H9 (cell line): Measurements from ENCODE around the gene DISC1. TPM values are rescaled to one million over a fixed set of nuclear protein-coding genes. Genes with fewer than 3 reads are reported as not detected.

Source experiments
- DNase-seq: peaks from one replicate; pipeline ENCODE4 v3.0.0-alpha.2; 2017
- H2AFZ ChIP-seq: one replicate; pipeline ENCODE4 v1.6.1; 2013; ENCODE audit warnings: mild to moderate bottlenecking, low read length, control low read depth, moderate library complexity
- H2AK5ac ChIP-seq: 2 replicates; pipeline ENCODE4 v1.6.1; 2013; ENCODE audit warnings: low read length, control low read depth, mixed read lengths; ENCODE audit not compliant: insufficient read length
- H2BK120ac ChIP-seq: one replicate; pipeline ENCODE4 v1.6.1; 2013; ENCODE audit warnings: low read depth, mild to moderate bottlenecking, low read length, control low read depth, inconsistent platforms; ENCODE audit not compliant: poor library complexity, severe bottlenecking
- H2BK12ac ChIP-seq: 2 replicates; pipeline ENCODE4 v1.6.1; 2013; ENCODE audit warnings: low read length, control low read depth, mixed read lengths, low read depth; ENCODE audit not compliant: insufficient read length
- H2BK15ac ChIP-seq: 2 replicates; pipeline ENCODE4 v1.6.1; 2013; ENCODE audit warnings: low read depth, low read length, control low read depth
- H2BK20ac ChIP-seq: one replicate; pipeline ENCODE4 v1.6.1; 2013; ENCODE audit warnings: low read depth, mild to moderate bottlenecking, low read length, control low read depth, inconsistent platforms; ENCODE audit not compliant: poor library complexity, severe bottlenecking
- H2BK5ac ChIP-seq: 2 replicates; pipeline ENCODE4 v1.6.1; 2013; ENCODE audit warnings: low read length, control low read depth, mixed read lengths; ENCODE audit not compliant: insufficient read length
- H3K14ac ChIP-seq: 2 replicates; pipeline ENCODE4 v1.6.1; 2013; ENCODE audit warnings: low read length, control low read depth; ENCODE audit not compliant: insufficient read depth
- H3K18ac ChIP-seq: 2 replicates; pipeline ENCODE4 v1.6.1; 2013; ENCODE audit warnings: low read depth, mild to moderate bottlenecking, mixed read lengths, low read length, control low read depth; ENCODE audit not compliant: insufficient read length
- H3K23ac ChIP-seq: 2 replicates; pipeline ENCODE4 v1.6.1; 2013; ENCODE audit warnings: low read length, control low read depth, mixed read lengths, low read depth; ENCODE audit not compliant: insufficient read length
- H3K23me2 ChIP-seq: 2 replicates; pipeline ENCODE4 v1.6.1; 2013; ENCODE audit warnings: low read depth, mild to moderate bottlenecking, mixed read lengths, low read length, control low read depth; ENCODE audit not compliant: insufficient read length, poor library complexity, severe bottlenecking
- H3K27ac ChIP-seq: 2 replicates; pipeline ENCODE4 v1.5.1; 2013; ENCODE audit warnings: low read length, control low read depth, mixed read lengths, low read depth; ENCODE audit not compliant: insufficient read length
- H3K27me3 ChIP-seq: 2 replicates; pipeline ENCODE4 v1.6.1; 2013; ENCODE audit warnings: low read length, control low read depth, inconsistent platforms; ENCODE audit not compliant: insufficient read depth
- H3K4ac ChIP-seq: 2 replicates; pipeline ENCODE4 v1.6.1; 2013; ENCODE audit warnings: low read depth, mild to moderate bottlenecking, control low read depth, inconsistent platforms, low read length, moderate library complexity
- H3K4me1 ChIP-seq: 2 replicates; pipeline ENCODE4 v1.6.1; 2013; ENCODE audit warnings: low read length, control low read depth, inconsistent platforms; ENCODE audit not compliant: insufficient read depth
- H3K4me2 ChIP-seq: 2 replicates; pipeline ENCODE4 v1.6.1; 2013; ENCODE audit warnings: low read length, control low read depth, mixed read lengths; ENCODE audit not compliant: insufficient read length, insufficient read depth
- H3K56ac ChIP-seq: 2 replicates; pipeline ENCODE4 v1.6.1; 2013; ENCODE audit warnings: low read depth, mild to moderate bottlenecking, mixed read lengths, low read length, control low read depth; ENCODE audit not compliant: insufficient read length
- H3K79me1 ChIP-seq: 2 replicates; pipeline ENCODE4 v1.6.1; 2013; ENCODE audit warnings: low read depth, mild to moderate bottlenecking, moderate library complexity, low read length, control low read depth, inconsistent platforms; ENCODE audit not compliant: insufficient read depth, poor library complexity, severe bottlenecking
- H3K79me2 ChIP-seq: 2 replicates; pipeline ENCODE4 v1.6.1; 2013; ENCODE audit warnings: low read length, control low read depth, inconsistent platforms; ENCODE audit not compliant: insufficient read depth
- H3K9ac ChIP-seq: 2 replicates; pipeline ENCODE4 v1.6.1; 2013; ENCODE audit warnings: low read length, control low read depth, mixed read lengths; ENCODE audit not compliant: insufficient read length; ENCODE audit errors: extremely low read depth
- H3K9me3 ChIP-seq: one replicate; pipeline ENCODE4 v1.6.1; 2013; ENCODE audit warnings: low read depth, low read length, inconsistent platforms; ENCODE audit not compliant: control insufficient read depth
- H3T11ph ChIP-seq: one replicate; pipeline ENCODE4 v1.6.1; 2013; ENCODE audit warnings: mild to moderate bottlenecking, low read length, control low read depth, inconsistent platforms
- H4K20me1 ChIP-seq: one replicate; pipeline ENCODE4 v1.6.1; 2013; ENCODE audit not compliant: control insufficient read depth, insufficient read length, insufficient read depth
- H4K5ac ChIP-seq: 2 replicates; pipeline ENCODE4 v1.6.1; 2013; ENCODE audit warnings: low read depth, mild to moderate bottlenecking, mixed read lengths, low read length, control low read depth; ENCODE audit not compliant: insufficient read length
- H4K8ac ChIP-seq: replicated peaks from 2 replicates; pipeline ENCODE4 v1.6.1; 2013; ENCODE audit warnings: low read length, control low read depth, mixed read lengths, low read depth; ENCODE audit not compliant: insufficient read length
- H4K91ac ChIP-seq: 2 replicates; pipeline ENCODE4 v1.6.1; 2013; ENCODE audit warnings: low read depth, mild to moderate bottlenecking, moderate library complexity, mixed read lengths, low read length, control low read depth; ENCODE audit not compliant: insufficient read length
- H3K27ac Mint-ChIP-seq, 3 experiments: 2 replicates in 2 of 3; 3 replicates in 1 of 3; pipeline ENCODE4 v1.8.0; 2020 to 2021; ENCODE audit warnings: mixed read lengths in 3 of 3, mild to moderate bottlenecking in 1 of 3, moderate library complexity in 1 of 3
- H3K27me3 Mint-ChIP-seq: 2 replicates; pipeline ENCODE4 v1.8.0; 2021; ENCODE audit warnings: low read depth, mild to moderate bottlenecking, moderate library complexity, mixed read lengths
- H3K36me3 Mint-ChIP-seq, 3 experiments: 2 replicates in 2 of 3; 3 replicates in 1 of 3; pipeline ENCODE4 v1.8.0; 2020 to 2021; ENCODE audit warnings: low read depth in 3 of 3, mixed read lengths in 3 of 3; ENCODE audit not compliant: insufficient read depth in 1 of 3
- H3K4me1 Mint-ChIP-seq, 2 experiments: 2 replicates each; pipeline ENCODE4 v1.8.0; 2020; ENCODE audit warnings: mixed read lengths in 2 of 2
- H3K4me3 Mint-ChIP-seq, 2 experiments: 2 replicates in 1 of 2; 3 replicates in 1 of 2; pipeline ENCODE4 v1.8.0; 2020 to 2021; ENCODE audit warnings: mild to moderate bottlenecking in 2 of 2, mixed read lengths in 2 of 2, moderate library complexity in 1 of 2
- H3K9me3 Mint-ChIP-seq, 2 experiments: 2 replicates in 1 of 2; 3 replicates in 1 of 2; pipeline ENCODE4 v1.8.0; 2020; ENCODE audit warnings: mild to moderate bottlenecking in 2 of 2, mixed read lengths in 2 of 2, moderate library complexity in 1 of 2
- WGBS: extraction: QIAGEN DNeasy Blood & Tissue Kit; methylation state at CpG from one replicate; pipeline ENCODE4 v1.1.7; 2013; ENCODE audit warnings: missing lambda C conversion rate, low lambda C conversion rate, mixed read lengths; ENCODE audit not compliant: insufficient read length; ENCODE audit errors: extremely low coverage; 5-methylcytosine and 5-hydroxymethylcytosine counted together
- total RNA-seq: library from RNA; stranded (reverse); gene quantifications from 2 replicates; pipeline ENCODE4 v1.2.1, GENCODE V29; 2021
- TF ChIP-seq, protein P1 (sequence below): fragments of 200-600 bp; sonication (generic); conservative IDR thresholded peaks from 3 replicates; pipeline ENCODE4 v1.8.0; 2021; ENCODE audit warnings: antibody characterized with exemption, mild to moderate bottlenecking

The DISC1 gene
- total RNA-seq, 1 experiment from 2014 or later, result 2.5 TPM

DNA sequence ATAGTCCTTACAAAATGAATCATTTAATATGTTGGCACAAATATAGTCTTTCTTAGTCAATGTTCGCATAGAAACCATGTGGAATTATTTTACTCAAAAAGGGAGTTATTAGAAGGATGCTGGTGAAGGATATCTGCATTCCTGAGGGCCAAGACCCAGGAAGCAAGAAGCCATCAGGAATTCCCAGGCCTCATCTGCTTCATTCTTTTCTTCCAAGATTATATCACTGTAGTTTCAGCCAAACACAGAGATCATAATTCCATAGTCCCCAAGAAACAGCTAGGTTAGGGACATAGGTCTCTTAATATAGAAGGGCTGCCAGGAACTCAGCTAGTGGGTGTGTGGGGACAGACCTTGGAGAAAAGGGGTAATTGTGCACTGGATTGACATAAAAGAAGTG, 28.6 kb upstream of the DISC1 start:
- Histone ChIP-seq H3K27ac (no peak overlapping the region), H3K14ac (no peak overlapping the region), H3K9me3 (no peaks in the 10 kb centered on the region), H4K8ac (no peak overlapping the region), H3K79me2 (no peaks in the 10 kb centered on the region), H4K20me1 (no peaks in the 10 kb centered on the region), H2AK5ac (no peak overlapping the region), H3K4me1 (no peaks in the 10 kb centered on the region), H2BK12ac (no peak overlapping the region), H2BK5ac (no peak overlapping the region), H3K18ac (no peak overlapping the region), H3K4me2 (no peak overlapping the region), H2BK20ac (no peak overlapping the region), H4K91ac (no peak overlapping the region), H3K27me3 (no peaks in the 10 kb centered on the region), H2BK120ac (no peak overlapping the region), H3K23ac (no peak overlapping the region), H4K5ac (no peak overlapping the region), H3K4ac (no peak overlapping the region), H3K9ac (no peak overlapping the region), H2BK15ac (no peak overlapping the region), H3K23me2 (no peaks in the 10 kb centered on the region), H3K79me1 (no peaks in the 10 kb centered on the region), H3T11ph (no peak overlapping the region), H2AFZ (no peak overlapping the region), H3K56ac (no peak overlapping the region)
- DNase-seq, result no peak
- no CpG with 5 or more reads among the region's 1 CpG for WGBS
- H3K4me1 Mint-ChIP-seq, result peaks cover 17 to 21% of the 10 kb centered on the region in 2 experiments
- H3K4me3 Mint-ChIP-seq, result no peak overlapping the region
- TF ChIP-seq, protein P1, sequence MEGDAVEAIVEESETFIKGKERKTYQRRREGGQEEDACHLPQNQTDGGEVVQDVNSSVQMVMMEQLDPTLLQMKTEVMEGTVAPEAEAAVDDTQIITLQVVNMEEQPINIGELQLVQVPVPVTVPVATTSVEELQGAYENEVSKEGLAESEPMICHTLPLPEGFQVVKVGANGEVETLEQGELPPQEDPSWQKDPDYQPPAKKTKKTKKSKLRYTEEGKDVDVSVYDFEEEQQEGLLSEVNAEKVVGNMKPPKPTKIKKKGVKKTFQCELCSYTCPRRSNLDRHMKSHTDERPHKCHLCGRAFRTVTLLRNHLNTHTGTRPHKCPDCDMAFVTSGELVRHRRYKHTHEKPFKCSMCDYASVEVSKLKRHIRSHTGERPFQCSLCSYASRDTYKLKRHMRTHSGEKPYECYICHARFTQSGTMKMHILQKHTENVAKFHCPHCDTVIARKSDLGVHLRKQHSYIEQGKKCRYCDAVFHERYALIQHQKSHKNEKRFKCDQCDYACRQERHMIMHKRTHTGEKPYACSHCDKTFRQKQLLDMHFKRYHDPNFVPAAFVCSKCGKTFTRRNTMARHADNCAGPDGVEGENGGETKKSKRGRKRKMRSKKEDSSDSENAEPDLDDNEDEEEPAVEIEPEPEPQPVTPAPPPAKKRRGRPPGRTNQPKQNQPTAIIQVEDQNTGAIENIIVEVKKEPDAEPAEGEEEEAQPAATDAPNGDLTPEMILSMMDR, result no peak
- no peaks in the 10 kb centered on the region for H3K9me3 Mint-ChIP-seq
- no peak overlapping the region for H3K27ac Mint-ChIP-seq
- no peaks in the 10 kb centered on the region; a peak in 1 of 7 replicates for H3K36me3 Mint-ChIP-seq
- H3K27me3 Mint-ChIP-seq, result no peaks in the 10 kb centered on the region
